Stimulated activated CD8-positive, alpha-beta memory T cell treated with anti-CD3 and anti-CD28 coated beads, Interleukin-7, amount 100 ng/mL, for 24 hours (primary cell): ENCODE results near the gene AGAP6.
"Not testable (repeated sequence)": the region's sequence is repeated elsewhere in the genome, so short reads cannot be mapped to it uniquely, and the experiment has no call there.

Source experiments
- DNase-seq: peaks from one replicate; pipeline ENCODE4 v3.0.0-alpha.2; 2020; ENCODE audit warnings: low read depth

Gene AGAP6

DNA sequence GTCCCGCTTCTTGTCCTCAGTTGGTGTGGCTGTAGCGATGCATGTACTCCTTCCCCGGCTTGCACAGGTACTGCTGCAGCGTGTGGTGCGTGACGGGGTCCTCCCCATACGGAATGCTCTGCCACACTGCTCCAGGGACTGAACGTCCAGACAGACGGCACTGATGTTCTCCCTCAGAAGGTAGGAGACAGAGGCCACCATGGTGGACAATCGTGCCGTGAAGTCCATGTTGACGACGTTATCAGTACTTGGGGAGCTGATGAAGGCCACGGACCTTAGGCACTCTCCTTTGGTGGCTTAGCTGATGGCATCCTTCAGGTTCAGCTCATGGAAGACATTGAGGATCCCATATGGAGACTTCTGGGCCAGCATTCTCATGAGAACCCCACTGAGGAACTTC lies 37.4 kb downstream of the AGAP6 start:
- DNase-seq, result no peak

DNA sequence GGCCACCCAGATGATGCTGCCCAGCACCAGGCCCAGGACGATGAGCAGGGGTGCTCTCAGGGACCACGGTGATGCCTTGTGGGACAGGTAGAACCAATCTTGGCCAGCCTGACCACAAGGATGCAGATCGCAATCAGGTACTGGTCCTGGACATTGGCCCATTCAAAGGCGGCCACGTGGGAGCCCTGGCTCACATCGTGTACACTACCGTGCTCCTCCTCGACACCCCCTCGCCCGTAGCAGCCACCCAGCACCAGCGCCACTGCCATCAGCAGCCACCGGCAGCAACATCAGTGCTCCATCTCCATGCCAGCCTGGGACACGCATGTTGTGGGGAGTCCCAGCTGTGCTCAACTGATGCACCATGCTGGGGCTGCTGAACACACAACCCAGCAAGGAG lies 39.0 kb downstream of the AGAP6 start:
- no peak for DNase-seq

DNA sequence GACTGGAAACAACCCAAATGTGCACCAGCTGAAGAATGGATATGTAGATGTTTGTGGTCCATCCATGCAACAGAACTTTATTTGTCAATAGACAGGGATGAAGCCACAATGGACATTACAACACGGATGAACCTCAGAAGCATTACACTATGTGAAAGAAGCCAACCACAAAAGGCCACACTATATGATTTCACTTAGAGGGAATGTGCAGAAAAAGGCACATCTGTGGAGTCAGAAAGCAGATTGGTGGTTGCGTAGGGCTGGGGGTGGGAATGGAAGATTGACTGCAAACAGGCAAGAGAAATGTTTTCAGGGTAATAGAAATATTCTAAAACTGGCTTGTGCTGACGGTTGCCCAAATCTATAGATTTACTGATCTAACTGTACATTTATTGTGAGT lies 45.3 kb downstream of the AGAP6 start:
- no peak for DNase-seq

DNA sequence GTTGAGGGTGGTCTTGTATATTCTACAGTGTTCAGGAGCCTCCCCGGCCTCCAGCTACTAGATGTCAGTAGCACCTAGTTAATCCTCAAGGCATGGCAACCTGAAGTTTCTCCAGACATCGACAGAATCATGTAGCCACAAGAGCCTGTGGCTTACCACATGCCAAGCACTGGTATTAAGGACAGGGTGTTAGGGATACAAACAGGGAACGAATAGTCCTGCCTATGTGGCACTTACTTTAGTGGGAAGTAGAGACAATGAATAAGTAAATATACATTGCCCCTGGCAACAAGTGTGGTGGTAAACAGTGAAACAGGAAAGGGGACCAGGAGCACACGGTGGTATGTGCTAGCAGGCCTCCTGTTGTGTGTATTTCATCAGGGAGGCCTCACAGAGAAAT lies 47.1 kb downstream of the AGAP6 start:
- not testable (repeated sequence) for DNase-seq

- no peak for DNase-seq
Observed at GRCh38 chr10:50044941-50045664, 56.9 kb downstream of the AGAP6 start.

DNA sequence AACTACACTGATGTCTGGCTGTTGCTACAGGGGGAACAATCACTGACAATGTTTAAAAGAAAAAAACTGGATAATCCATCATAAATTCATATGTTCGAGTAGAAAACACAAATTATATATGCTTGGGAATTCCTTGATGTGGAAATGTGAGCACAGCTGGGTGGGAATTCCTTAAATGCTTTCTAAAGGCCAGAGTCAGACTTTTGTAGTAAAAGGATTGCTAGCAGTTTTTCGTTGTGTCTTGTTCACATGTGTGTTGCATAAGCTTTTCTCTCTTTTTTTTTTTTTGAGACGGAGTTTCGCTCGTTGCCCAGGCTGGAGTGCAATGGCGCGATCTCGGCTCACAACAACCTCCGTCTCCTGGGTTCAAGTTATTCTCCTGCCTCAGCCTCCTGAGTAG lies 58.3 kb downstream of the AGAP6 start:
- DNase-seq, result not testable (repeated sequence)

GRCh38 chr10:50047594-50047993 lies 59.4 kb downstream of the AGAP6 start:
- not testable (repeated sequence) for DNase-seq

- DNase-seq, result not testable (repeated sequence)
Observed at GRCh38 chr10:50051995-50052660, 63.9 kb downstream of the AGAP6 start.

- DNase-seq, result not testable (repeated sequence)
Observed at GRCh38 chr10:50052778-50053376, 64.7 kb downstream of the AGAP6 start.

DNA sequence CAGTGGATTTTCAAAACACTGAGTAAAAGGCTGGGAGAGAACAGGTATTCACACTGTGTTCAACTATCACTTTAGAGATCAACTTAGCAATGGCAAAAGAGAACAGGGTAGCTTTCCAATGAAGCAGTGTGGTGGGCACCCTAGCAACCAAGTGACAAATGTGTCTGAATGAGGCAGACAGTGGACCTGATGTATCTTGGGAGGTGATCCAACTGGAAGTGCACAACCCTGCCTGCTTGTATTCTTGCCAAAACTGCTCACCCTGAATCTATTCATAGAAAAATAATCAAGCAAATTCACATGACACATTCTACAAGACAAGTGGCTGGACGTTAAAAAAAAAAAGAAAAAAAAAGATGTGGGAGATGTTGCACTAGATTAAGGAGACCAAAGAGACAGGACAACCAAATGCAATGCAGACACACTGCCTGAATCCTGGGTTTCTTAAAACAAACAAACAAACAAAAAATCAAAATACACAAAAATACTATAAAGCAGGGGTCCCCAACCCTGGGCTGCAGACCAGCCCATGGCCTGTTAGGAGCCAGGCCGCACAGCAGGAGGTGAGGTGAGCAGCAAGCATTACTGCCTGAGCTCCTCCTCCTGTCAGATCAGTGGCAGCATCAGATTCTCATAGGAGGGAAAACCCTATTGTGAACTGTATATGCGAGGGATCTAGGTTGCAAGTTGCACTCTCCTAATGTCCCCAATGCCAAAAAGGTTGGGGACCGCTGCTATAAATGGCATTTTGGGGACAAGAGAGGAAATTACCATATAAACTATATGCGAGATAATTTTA lies 67.5 kb downstream of the AGAP6 start:
- not testable (repeated sequence) for DNase-seq

DNA sequence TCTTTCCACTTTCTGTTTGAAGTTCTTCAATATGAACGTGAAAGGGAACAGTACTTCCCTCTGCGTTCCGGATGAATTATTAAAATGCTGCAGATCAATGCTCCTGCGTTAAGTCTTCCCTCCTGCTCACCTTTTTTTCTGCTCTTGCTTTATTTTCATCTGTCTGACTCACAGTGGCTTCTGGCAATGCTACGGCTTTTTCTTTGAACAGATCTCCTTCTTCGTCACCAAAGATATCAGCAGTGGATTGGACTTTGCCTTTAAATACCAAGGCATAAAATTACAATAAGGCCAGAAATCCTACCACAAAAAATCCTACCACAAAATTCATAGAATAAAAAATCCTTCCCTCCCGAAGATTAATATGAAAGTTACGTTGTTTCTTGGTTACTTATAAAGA lies 68.4 kb downstream of the AGAP6 start:
- not testable (repeated sequence) for DNase-seq

DNA sequence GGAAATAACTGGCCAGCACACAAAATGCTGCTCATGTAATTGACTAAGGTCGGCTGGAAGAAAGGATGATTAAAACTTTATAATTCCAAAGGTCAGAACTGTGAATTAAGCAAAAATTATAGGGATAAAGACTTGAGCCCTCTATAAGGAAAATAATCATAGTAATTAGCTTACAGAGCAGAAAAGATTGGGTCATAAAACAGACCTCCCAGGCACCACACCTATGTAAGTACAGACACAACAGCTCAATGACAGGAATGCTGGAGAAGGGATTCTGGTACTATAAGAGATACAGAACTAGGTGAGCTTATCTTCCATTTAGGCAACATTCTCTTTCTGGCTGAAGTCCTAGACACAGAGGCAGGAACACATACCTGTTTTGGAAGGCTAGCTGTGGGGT lies 70.5 kb downstream of the AGAP6 start:
- not testable (repeated sequence) for DNase-seq

DNA sequence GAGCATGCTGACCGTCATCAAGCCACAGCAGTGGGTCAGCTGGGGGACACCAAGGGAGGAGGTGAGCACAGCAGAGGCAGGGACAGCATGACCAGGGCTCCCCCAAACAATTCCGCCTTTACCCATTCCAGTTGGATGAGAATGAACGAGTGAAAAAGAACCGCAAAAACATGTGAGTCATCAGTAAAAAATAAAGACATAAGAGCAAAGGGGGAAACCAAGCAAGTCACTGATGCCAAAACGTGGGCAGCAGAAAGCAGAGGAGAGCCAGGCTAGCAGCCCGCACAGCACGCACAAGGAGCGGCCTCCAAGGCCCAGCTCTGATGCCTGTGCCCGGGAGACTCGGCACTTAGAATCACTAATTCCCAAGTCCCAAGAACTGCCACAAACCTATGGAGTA lies 71.7 kb downstream of the AGAP6 start:
- not testable (repeated sequence) for DNase-seq
